Neural cell (in vitro differentiated cells): ENCODE results near the gene GNA15. TPM values are rescaled to one million over a fixed set of nuclear protein-coding genes. Genes with fewer than 3 reads are reported as not detected.

Experiments
- H2AFZ ChIP-seq: fragments of 200-600, 300-800 bp; sonication (generic), shearing (Covaris generic); 2 replicates; pipeline ENCODE4 v1.6.0; 2014; ENCODE audit warnings: low read depth, mild to moderate bottlenecking, antibody characterized with exemption, low read length, moderate library complexity
- H3F3A ChIP-seq: fragments of 200-600 bp; shearing (Covaris generic); 2 replicates; pipeline ENCODE4 v1.6.1; 2016; ENCODE audit warnings: mild to moderate bottlenecking, moderate library complexity, mixed read lengths, antibody characterized with exemption, low read length; ENCODE audit not compliant: insufficient read depth, poor library complexity, severe bottlenecking
- H3K27ac ChIP-seq: fragments of 200-600, 300-800 bp; sonication (generic), shearing (Covaris generic); 2 replicates; pipeline ENCODE4 v1.5.1; 2014; ENCODE audit warnings: mild to moderate bottlenecking, low read length, moderate library complexity
- H3K27me3 ChIP-seq: fragments of 300-800, 200-600 bp; sonication (generic), shearing (Covaris generic); 2 replicates; pipeline ENCODE4 v1.6.0; 2014; ENCODE audit warnings: mild to moderate bottlenecking, low read depth, low read length, moderate library complexity; ENCODE audit not compliant: insufficient read depth
- H3K36me3 ChIP-seq: fragments of 300-800, 200-600 bp; sonication (generic), shearing (Covaris generic); 2 replicates; pipeline ENCODE4 v1.5.1; 2014; ENCODE audit warnings: mild to moderate bottlenecking, antibody characterized with exemption, low read length, moderate library complexity; ENCODE audit not compliant: insufficient read depth
- H3K4me2 ChIP-seq: fragments of 300-800, 200-600 bp; sonication (generic), shearing (Covaris generic); 2 replicates; pipeline ENCODE4 v1.6.0; 2014; ENCODE audit warnings: mild to moderate bottlenecking, low read length
- H3K4me3 ChIP-seq: fragments of 300-800, 200-600 bp; sonication (generic), shearing (Covaris generic); 2 replicates; pipeline ENCODE4 v1.5.1; 2014; ENCODE audit warnings: mild to moderate bottlenecking, low read length, moderate library complexity
- H3K79me2 ChIP-seq: fragments of 200-600 bp; shearing (Covaris generic); replicated peaks from 2 replicates; pipeline ENCODE4 v1.6.0; 2014; ENCODE audit warnings: mild to moderate bottlenecking, low read length, moderate library complexity; ENCODE audit not compliant: insufficient read depth
- H3K9ac ChIP-seq: fragments of 300-800, 200-600 bp; sonication (generic), shearing (Covaris generic); 2 replicates; pipeline ENCODE4 v1.6.1; 2016; ENCODE audit warnings: mild to moderate bottlenecking, low read length, mixed read lengths
- H3K9me2 ChIP-seq: fragments of 200-600 bp; shearing (Covaris generic); 2 replicates; pipeline ENCODE4 v1.6.1; 2016; ENCODE audit warnings: mild to moderate bottlenecking, low read length, mixed read lengths; ENCODE audit not compliant: insufficient read depth
- H3K9me3 ChIP-seq: fragments of 200-600, 300-800 bp; sonication (generic), shearing (Covaris generic); 2 replicates; pipeline ENCODE4 v1.6.1; 2016; ENCODE audit warnings: mild to moderate bottlenecking, mixed run types, low read length, moderate library complexity, mixed read lengths
- H4K20me1 ChIP-seq: fragments of 200-600 bp; shearing (Covaris generic); 2 replicates; pipeline ENCODE4 v1.6.1; 2016; ENCODE audit warnings: mild to moderate bottlenecking, mixed run types; ENCODE audit not compliant: insufficient read depth
- CTCF ChIP-seq: fragments of 450-650 bp; IDR thresholded peaks from 2 replicates; pipeline ENCODE4 v1.5.1; 2014; ENCODE audit warnings: antibody characterized with exemption, mild to moderate bottlenecking, moderate library complexity; ENCODE audit not compliant: poor library complexity, severe bottlenecking
- EP300 ChIP-seq: fragments of 450-650 bp; conservative IDR thresholded peaks from 2 replicates; pipeline ENCODE4 v1.6.1; 2014; ENCODE audit warnings: antibody characterized with exemption, mild to moderate bottlenecking, moderate library complexity; ENCODE audit not compliant: poor library complexity, severe bottlenecking
- EZH2 ChIP-seq: fragments of 200-600, 300-800 bp; shearing (Covaris generic), sonication (generic); IDR thresholded peaks from 2 replicates; pipeline ENCODE4 v1.6.1; 2014; ENCODE audit warnings: antibody characterized with exemption, low read length, borderline replicate concordance, mild to moderate bottlenecking; ENCODE audit not compliant: insufficient read depth, poor library complexity, severe bottlenecking
- MXI1 ChIP-seq: fragments of 450-650 bp; conservative IDR thresholded peaks from 2 replicates; pipeline ENCODE4 v1.6.1; 2014; ENCODE audit warnings: antibody characterized with exemption, mild to moderate bottlenecking; ENCODE audit not compliant: poor library complexity, severe bottlenecking
- POLR2AphosphoS5 ChIP-seq: IDR thresholded peaks from 2 replicates; pipeline ENCODE4 v1.6.1; 2012
- RAD21 ChIP-seq: fragments of 450-650 bp; conservative IDR thresholded peaks from 2 replicates; pipeline ENCODE4 v1.6.1; 2014; ENCODE audit warnings: antibody characterized with exemption, mild to moderate bottlenecking, moderate library complexity
- REST ChIP-seq: IDR thresholded peaks from 2 replicates; pipeline ENCODE4 v1.6.1; 2012; ENCODE audit warnings: borderline replicate concordance
- SMC3 ChIP-seq: fragments of 450-650 bp; conservative IDR thresholded peaks from 2 replicates; pipeline ENCODE4 v1.6.1; 2014; ENCODE audit warnings: antibody characterized with exemption, mild to moderate bottlenecking, moderate library complexity; ENCODE audit not compliant: poor library complexity
- TAF1 ChIP-seq: IDR thresholded peaks from 2 replicates; pipeline ENCODE4 v1.6.1; 2012; ENCODE audit warnings: low read depth
- polyA plus RNA-seq: library from polyadenylated mRNA; depleted of rRNA; stranded (reverse); fragments of >200 nt; gene quantifications from 2 replicates; pipeline ENCODE4 v1.2.3, GENCODE V29; 2014

The GNA15 gene
- polyA plus RNA-seq, 1 donor from 2014 or later: not detected

DNA sequence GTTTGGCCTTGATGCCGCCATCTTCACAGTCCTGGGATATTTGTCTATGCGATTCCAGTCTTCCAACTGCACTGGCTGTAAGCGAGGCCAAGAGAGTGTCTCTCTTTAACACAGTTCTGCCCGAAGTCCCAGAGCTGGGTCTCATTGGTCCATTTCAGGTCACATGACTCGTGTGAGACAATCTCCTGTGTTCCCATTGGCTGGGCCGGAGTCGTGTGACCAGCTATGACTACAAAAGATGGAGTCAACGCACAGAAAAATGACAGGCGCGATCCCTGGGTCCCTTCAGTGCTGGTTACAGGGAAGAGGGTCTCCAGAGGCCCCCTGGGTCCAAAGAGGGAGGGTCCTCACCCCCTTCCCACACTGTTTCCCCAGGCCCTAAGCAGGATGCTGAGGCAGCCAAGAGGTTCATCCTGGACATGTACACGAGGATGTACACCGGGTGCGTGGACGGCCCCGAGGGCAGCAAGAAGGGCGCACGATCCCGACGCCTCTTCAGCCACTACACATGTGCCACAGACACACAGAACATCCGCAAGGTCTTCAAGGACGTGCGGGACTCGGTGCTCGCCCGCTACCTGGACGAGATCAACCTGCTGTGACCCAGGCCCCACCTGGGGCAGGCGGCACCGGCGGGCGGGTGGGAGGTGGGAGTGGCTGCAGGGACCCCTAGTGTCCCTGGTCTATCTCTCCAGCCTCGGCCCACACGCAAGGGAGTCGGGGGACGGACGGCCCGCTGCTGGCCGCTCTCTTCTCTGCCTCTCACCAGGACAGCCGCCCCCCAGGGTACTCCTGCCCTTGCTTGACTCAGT lies 26.8 kb downstream of the GNA15 start:
- no peak overlapping the region for H2AFZ ChIP-seq
- no peak for TF ChIP-seq REST
- no peak for TF ChIP-seq SMC3
- TF ChIP-seq CTCF: no peak
- TF ChIP-seq EZH2: no peak
- no peak for TF ChIP-seq TAF1
- no peak for TF ChIP-seq POLR2AphosphoS5
- no peak for TF ChIP-seq RAD21
- no peak for TF ChIP-seq EP300
- no peak for TF ChIP-seq MXI1
- H3K4me3 ChIP-seq: no peak overlapping the region

DNA sequence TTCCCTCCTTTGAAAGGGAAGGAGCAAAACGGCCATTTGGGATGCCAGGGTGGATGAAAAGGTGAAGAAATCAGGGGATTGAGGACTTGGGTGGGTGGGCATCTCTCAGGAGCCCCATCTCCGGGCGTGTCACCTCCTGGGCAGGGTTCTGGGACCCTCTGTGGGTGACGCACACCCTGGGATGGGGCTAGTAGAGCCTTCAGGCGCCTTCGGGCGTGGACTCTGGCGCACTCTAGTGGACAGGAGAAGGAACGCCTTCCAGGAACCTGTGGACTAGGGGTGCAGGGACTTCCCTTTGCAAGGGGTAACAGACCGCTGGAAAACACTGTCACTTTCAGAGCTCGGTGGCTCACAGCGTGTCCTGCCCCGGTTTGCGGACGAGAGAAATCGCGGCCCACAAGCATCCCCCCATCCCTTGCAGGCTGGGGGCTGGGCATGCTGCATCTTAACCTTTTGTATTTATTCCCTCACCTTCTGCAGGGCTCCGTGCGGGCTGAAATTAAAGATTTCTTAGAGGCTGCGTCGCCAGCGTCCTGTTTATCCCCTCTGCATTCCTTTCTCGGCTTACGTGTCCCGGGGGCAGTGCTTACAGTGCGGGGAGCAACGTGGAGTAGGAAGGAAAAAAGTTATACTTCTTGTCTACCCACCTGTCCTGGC lies 27.5 kb downstream of the GNA15 start:
- TF ChIP-seq CTCF: peak; percentile 91
- TF ChIP-seq MXI1: no peak
- TF ChIP-seq RAD21: peak; percentile 92
- TF ChIP-seq POLR2AphosphoS5: no peak
- TF ChIP-seq SMC3: peak; percentile 94
- TF ChIP-seq EZH2: no peak
- no peaks in the 10 kb centered on the region for H3F3A ChIP-seq
- no peaks in the 10 kb centered on the region for H4K20me1 ChIP-seq
- no peaks in the 10 kb centered on the region for H3K9me2 ChIP-seq
- H3K4me3 ChIP-seq: no peak overlapping the region
- H3K9me3 ChIP-seq: no peaks in the 10 kb centered on the region
- no peak overlapping the region for H3K4me2 ChIP-seq
- no peaks in the 10 kb centered on the region for H3K27me3 ChIP-seq
- no peaks in the 10 kb centered on the region for H3K79me2 ChIP-seq
- no peak overlapping the region for H3K27ac ChIP-seq
- no peaks in the 10 kb centered on the region for H3K36me3 ChIP-seq
- no peak overlapping the region for H3K9ac ChIP-seq
- H2AFZ ChIP-seq: no peak overlapping the region

More for the DNA sequence above, 26.8 kb downstream of the GNA15 start:
- no peak overlapping the region for H3K9ac ChIP-seq
- no peak overlapping the region for H3K27ac ChIP-seq
- no peaks in the 10 kb centered on the region for H4K20me1 ChIP-seq
- H3K79me2 ChIP-seq: no peaks in the 10 kb centered on the region
- no peak overlapping the region for H3K4me2 ChIP-seq
- no peaks in the 10 kb centered on the region for H3K9me3 ChIP-seq
- no peaks in the 10 kb centered on the region for H3K36me3 ChIP-seq
- no peaks in the 10 kb centered on the region for H3K27me3 ChIP-seq
- no peaks in the 10 kb centered on the region for H3K9me2 ChIP-seq
- H3F3A ChIP-seq: no peaks in the 10 kb centered on the region
